ENCODE measurements around the gene PDLIM7.

DNA sequence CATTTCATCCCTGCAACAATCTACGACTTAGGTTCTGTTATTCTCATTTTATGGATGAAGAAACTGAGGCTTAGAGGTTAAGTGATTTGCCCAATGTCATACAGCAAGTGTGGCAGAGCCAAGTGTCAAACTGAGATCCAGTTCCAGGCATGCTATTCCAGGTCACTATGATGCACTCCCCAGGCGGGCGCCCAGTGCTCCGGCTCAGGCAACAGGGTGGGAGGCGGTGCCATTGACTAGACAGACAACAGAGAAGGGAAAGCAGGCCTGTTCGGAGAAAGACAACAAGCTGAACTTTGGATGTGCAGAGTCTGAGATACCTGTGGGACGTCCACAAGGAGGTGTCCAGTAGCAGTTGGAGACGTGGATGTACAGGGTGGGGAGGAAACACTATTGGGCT is 30.2 kb upstream of the PDLIM7 start:
- TF ChIP-seq JUND (IDR thresholded peaks at IDR 0.05; ENCODE audit: low read depth, low read length) (no peak), RCOR1 (conservative IDR thresholded peaks at IDR 0.05; ENCODE audit: low read depth, low read length) (no peak), MTA2 (IDR thresholded peaks at IDR 0.05; ENCODE audit: low read depth) (no peak)
- TF ChIP-seq, protein P1, sequence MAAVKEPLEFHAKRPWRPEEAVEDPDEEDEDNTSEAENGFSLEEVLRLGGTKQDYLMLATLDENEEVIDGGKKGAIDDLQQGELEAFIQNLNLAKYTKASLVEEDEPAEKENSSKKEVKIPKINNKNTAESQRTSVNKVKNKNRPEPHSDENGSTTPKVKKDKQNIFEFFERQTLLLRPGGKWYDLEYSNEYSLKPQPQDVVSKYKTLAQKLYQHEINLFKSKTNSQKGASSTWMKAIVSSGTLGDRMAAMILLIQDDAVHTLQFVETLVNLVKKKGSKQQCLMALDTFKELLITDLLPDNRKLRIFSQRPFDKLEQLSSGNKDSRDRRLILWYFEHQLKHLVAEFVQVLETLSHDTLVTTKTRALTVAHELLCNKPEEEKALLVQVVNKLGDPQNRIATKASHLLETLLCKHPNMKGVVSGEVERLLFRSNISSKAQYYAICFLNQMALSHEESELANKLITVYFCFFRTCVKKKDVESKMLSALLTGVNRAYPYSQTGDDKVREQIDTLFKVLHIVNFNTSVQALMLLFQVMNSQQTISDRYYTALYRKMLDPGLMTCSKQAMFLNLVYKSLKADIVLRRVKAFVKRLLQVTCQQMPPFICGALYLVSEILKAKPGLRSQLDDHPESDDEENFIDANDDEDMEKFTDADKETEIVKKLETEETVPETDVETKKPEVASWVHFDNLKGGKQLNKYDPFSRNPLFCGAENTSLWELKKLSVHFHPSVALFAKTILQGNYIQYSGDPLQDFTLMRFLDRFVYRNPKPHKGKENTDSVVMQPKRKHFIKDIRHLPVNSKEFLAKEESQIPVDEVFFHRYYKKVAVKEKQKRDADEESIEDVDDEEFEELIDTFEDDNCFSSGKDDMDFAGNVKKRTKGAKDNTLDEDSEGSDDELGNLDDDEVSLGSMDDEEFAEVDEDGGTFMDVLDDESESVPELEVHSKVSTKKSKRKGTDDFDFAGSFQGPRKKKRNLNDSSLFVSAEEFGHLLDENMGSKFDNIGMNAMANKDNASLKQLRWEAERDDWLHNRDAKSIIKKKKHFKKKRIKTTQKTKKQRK (IDR thresholded peaks at IDR 0.05; ENCODE audit: low read depth, low read length) = no peak

Measured in GM12878 (cell line).